AG09319 (cell line): Measurements from ENCODE around the gene BTRC.

Experiments
- DNase-seq: peaks from one replicate; pipeline ENCODE4 v3.0.0-alpha.2; 2010; ENCODE audit warnings: low read depth; ENCODE audit errors: extremely low read depth
- CTCF ChIP-seq: IDR thresholded peaks from 2 replicates; pipeline ENCODE4 v1.5.1; 2011; ENCODE audit warnings: low read depth, mild to moderate bottlenecking, inconsistent platforms, low read length, moderate library complexity

BTRC gene

GRCh38 chr10:101569622-101570427 lies 215.9 kb downstream of the BTRC start:
- peak; percentile 61 for TF ChIP-seq CTCF
- peak; percentile 38 for DNase-seq

- TF ChIP-seq CTCF: no peak
- no peak for DNase-seq
Measured at GRCh38 chr10:101570428-101571270, 216.7 kb downstream of the BTRC start.

GRCh38 chr10:101571271-101571925 lies 217.4 kb downstream of the BTRC start:
- DNase-seq: no peak
- no peak for TF ChIP-seq CTCF

GRCh38 chr10:101572126-101572525 lies 218.2 kb downstream of the BTRC start:
- no peak for DNase-seq
- TF ChIP-seq CTCF: no peak

GRCh38 chr10:101572785-101573184 lies 218.8 kb downstream of the BTRC start:
- no peak for TF ChIP-seq CTCF

GRCh38 chr10:101573885-101574753 lies 220.2 kb downstream of the BTRC start:
- TF ChIP-seq CTCF: no peak
- DNase-seq: no peak

More at GRCh38 chr10:101572785-101573184, 218.8 kb downstream of the BTRC start:
- no peak for DNase-seq
